LNCaP clone FGC (cell line): ENCODE data around the gene JPH2.

Source experiments
- DNase-seq: peaks from one replicate; pipeline ENCODE4 v3.0.0-alpha.2; 2011; ENCODE audit warnings: low read depth
- H3K4me3 ChIP-seq: 2 replicates; pipeline ENCODE4 v1.5.1; 2011; ENCODE audit warnings: mild to moderate bottlenecking, low read depth, low read length, control low read depth
- CTCF ChIP-seq: IDR thresholded peaks from 2 replicates; pipeline ENCODE4 v1.5.1; 2012; ENCODE audit warnings: mild to moderate bottlenecking; ENCODE audit not compliant: control insufficient read depth, insufficient read depth; ENCODE audit errors: extremely low read depth

JPH2 gene

GRCh38 chr20:44117296-44118184 lies 69.4 kb downstream of the JPH2 start:
- no peak for DNase-seq
- H3K4me3 ChIP-seq, result no peak overlapping the region
- no peak for TF ChIP-seq CTCF

GRCh38 chr20:44115762-44116644 lies 71.0 kb downstream of the JPH2 start:
- no peak for TF ChIP-seq CTCF
- DNase-seq, result no peak
- H3K4me3 ChIP-seq, result no peak overlapping the region

GRCh38 chr20:44115181-44115580 lies 71.8 kb downstream of the JPH2 start:
- no peak overlapping the region for H3K4me3 ChIP-seq
- TF ChIP-seq CTCF, result no peak
- DNase-seq, result no peak

- no peak overlapping the region for H3K4me3 ChIP-seq
- no peak for DNase-seq
Observed at GRCh38 chr20:44113618-44114376, 73.2 kb downstream of the JPH2 start.

GRCh38 chr20:44112889-44113617 lies 73.9 kb downstream of the JPH2 start:
- no peak overlapping the region for H3K4me3 ChIP-seq
- TF ChIP-seq CTCF, result no peak

More at GRCh38 chr20:44113618-44114376, 73.2 kb downstream of the JPH2 start:
- TF ChIP-seq CTCF, result no peak

GRCh38 chr20:44112456-44112855 lies 74.5 kb downstream of the JPH2 start:
- no peak overlapping the region for H3K4me3 ChIP-seq
- DNase-seq, result no peak
- no peak for TF ChIP-seq CTCF

More at GRCh38 chr20:44112889-44113617, 73.9 kb downstream of the JPH2 start:
- DNase-seq, result no peak
